Measurements from ENCODE around the gene TCAF1.

Gene TCAF1

GRCh38 chr7:143906895-143907294 is 4.9 kb upstream of the TCAF1 start:
- Histone ChIP-seq H3K79me2 (ENCODE audit: insufficient read depth, low read length) (no peaks in the 10 kb centered on the region), H3K9me2 (replicated peaks; ENCODE audit: low read depth, low read length) (no peaks in the 10 kb centered on the region), H3K9me3 (ENCODE audit: insufficient read depth, low read depth, low read length) (no peaks in the 10 kb centered on the region), H3K4me3 (ENCODE audit: low read length, poor library complexity, severe bottlenecking) (no peak overlapping the region), H3K27me3 (ENCODE audit: insufficient read depth, low read length, poor library complexity, severe bottlenecking) (no peaks in the 10 kb centered on the region), H3K4me2 (ENCODE audit: low read depth, low read length, poor library complexity, severe bottlenecking) (no peak overlapping the region), H4K20me1 (ENCODE audit: insufficient read depth, low read length, poor library complexity, severe bottlenecking) (no peaks in the 10 kb centered on the region), H3F3A (ENCODE audit: low read depth) (no peaks in the 10 kb centered on the region), H2AFZ (ENCODE audit: low read length) (no peak overlapping the region), H3K4me1 (ENCODE audit: insufficient read depth, low read length, poor library complexity, severe bottlenecking) (no peaks in the 10 kb centered on the region), H3K9ac (ENCODE audit: low read depth, low read length, poor library complexity, severe bottlenecking) (no peak overlapping the region), H3K36me3 (ENCODE audit: insufficient read depth, low read length) (no peaks in the 10 kb centered on the region)
- no peak for TF ChIP-seq CTCF (conservative IDR thresholded peaks at IDR 0.05; ENCODE audit: low read length)
- no peak for TF ChIP-seq EZH2phosphoT487 (IDR thresholded peaks at IDR 0.05; ENCODE audit: borderline replicate concordance)

- no peaks in the 10 kb centered on the region for H3K9me3 ChIP-seq (ENCODE audit: insufficient read depth, low read depth, low read length)
- H3K9me2 ChIP-seq (replicated peaks; ENCODE audit: low read depth, low read length) = no peaks in the 10 kb centered on the region
- no peaks in the 10 kb centered on the region for H3F3A ChIP-seq (ENCODE audit: low read depth)
- no peak overlapping the region for H3K9ac ChIP-seq (ENCODE audit: low read depth, low read length, poor library complexity, severe bottlenecking)
- H3K4me2 ChIP-seq (ENCODE audit: low read depth, low read length, poor library complexity, severe bottlenecking) = no peak overlapping the region
- no peak overlapping the region for H2AFZ ChIP-seq (ENCODE audit: low read length)
- H3K27me3 ChIP-seq (ENCODE audit: insufficient read depth, low read length, poor library complexity, severe bottlenecking) = no peaks in the 10 kb centered on the region
- no peaks in the 10 kb centered on the region for H4K20me1 ChIP-seq (ENCODE audit: insufficient read depth, low read length, poor library complexity, severe bottlenecking)
- no peak overlapping the region for H3K4me3 ChIP-seq (ENCODE audit: low read length, poor library complexity, severe bottlenecking)
- H3K79me2 ChIP-seq (ENCODE audit: insufficient read depth, low read length) = peaks cover 2% of the 10 kb centered on the region
- H3K4me1 ChIP-seq (ENCODE audit: insufficient read depth, low read length, poor library complexity, severe bottlenecking) = peaks cover under 1% of the 10 kb centered on the region
- no peaks in the 10 kb centered on the region for H3K36me3 ChIP-seq (ENCODE audit: insufficient read depth, low read length)
- TF ChIP-seq EZH2phosphoT487 (IDR thresholded peaks at IDR 0.05; ENCODE audit: borderline replicate concordance) = no peak
- no peak for TF ChIP-seq CTCF (conservative IDR thresholded peaks at IDR 0.05; ENCODE audit: low read length)
These were observed 4.2 kb upstream of the TCAF1 start for GRCh38 chr7:143906151-143906550.

GRCh38 chr7:143905509-143905908 is 3.5 kb upstream of the TCAF1 start:
- Histone ChIP-seq H3F3A (ENCODE audit: low read depth) (no peaks in the 10 kb centered on the region), H3K9me3 (ENCODE audit: insufficient read depth, low read depth, low read length) (no peaks in the 10 kb centered on the region), H4K20me1 (ENCODE audit: insufficient read depth, low read length, poor library complexity, severe bottlenecking) (peaks cover 5% of the 10 kb centered on the region), H3K4me3 (ENCODE audit: low read length, poor library complexity, severe bottlenecking) (no peak overlapping the region), H3K9ac (ENCODE audit: low read depth, low read length, poor library complexity, severe bottlenecking) (no peak overlapping the region), H3K4me1 (ENCODE audit: insufficient read depth, low read length, poor library complexity, severe bottlenecking) (peaks cover 7% of the 10 kb centered on the region), H2AFZ (ENCODE audit: low read length) (peak overlapping the region; percentile 33; the same call in 1 of the 2 replicates), H3K27me3 (ENCODE audit: insufficient read depth, low read length, poor library complexity, severe bottlenecking) (no peaks in the 10 kb centered on the region), H3K9me2 (replicated peaks; ENCODE audit: low read depth, low read length) (no peaks in the 10 kb centered on the region), H3K36me3 (ENCODE audit: insufficient read depth, low read length) (no peaks in the 10 kb centered on the region), H3K4me2 (ENCODE audit: low read depth, low read length, poor library complexity, severe bottlenecking) (no peak overlapping the region), H3K79me2 (ENCODE audit: insufficient read depth, low read length) (peaks cover 8% of the 10 kb centered on the region)
- TF ChIP-seq CTCF (conservative IDR thresholded peaks at IDR 0.05; ENCODE audit: low read length) (no peak), EZH2phosphoT487 (IDR thresholded peaks at IDR 0.05; ENCODE audit: borderline replicate concordance) (no peak)

Data from Loucy (cell line).